DND-41 (cell line): ENCODE measurements around the gene C17orf78.

Experiments
- CTCF ChIP-seq: IDR thresholded peaks from 2 replicates; pipeline ENCODE4 v1.5.1; 2012; ENCODE audit warnings: borderline replicate concordance, low read length, moderate library complexity, mild to moderate bottlenecking; ENCODE audit not compliant: poor library complexity, severe bottlenecking; ENCODE audit errors: extremely low read depth
- EZH2 ChIP-seq: IDR thresholded peaks from 3 replicates; pipeline ENCODE4 v1.6.1; 2012; ENCODE audit warnings: borderline replicate concordance, low read depth, mild to moderate bottlenecking, moderate library complexity, low read length, inconsistent platforms; ENCODE audit not compliant: severe bottlenecking

- no peak for TF ChIP-seq CTCF
- no peak for TF ChIP-seq EZH2
These were observed 47.3 kb downstream of the C17orf78 start for GRCh38 chr17:37422971-37423625.
